ENCODE data around the gene PTPN7.

Gene PTPN7

GRCh38 chr1:202200112-202200548 lies 39.7 kb upstream of the PTPN7 start (continued):
- TF ChIP-seq IKZF3 (tag by site-specific recombination; IDR thresholded peaks at IDR 0.05) (peak; percentile 47; the same call in 1 of the 2 replicates), PRDM1 (tag by site-specific recombination; IDR thresholded peaks at IDR 0.05) (peak; percentile 58), PBX3 (CRISPR knock-in tag; IDR thresholded peaks at IDR 0.05) (no peak), ZNF660 (tag by site-specific recombination; IDR thresholded peaks at IDR 0.05) (no peak), ZEB2 (tag by site-specific recombination; IDR thresholded peaks at IDR 0.05) (0 out of 2 replicates have a peak, but pooled peaks have one; percentile 46), REST (tag by site-specific recombination; IDR thresholded peaks at IDR 0.05) (no peak), ZNF48 (tag by site-specific recombination; IDR thresholded peaks at IDR 0.05) (no peak), ZNF24 (tag by site-specific recombination; IDR thresholded peaks at IDR 0.05) (0 out of 2 replicates have a peak, but pooled peaks have one; percentile 30), ZNF341 (tag by site-specific recombination; IDR thresholded peaks at IDR 0.05; ENCODE audit: low read depth) (no peak), WT1 (tag by site-specific recombination; IDR thresholded peaks at IDR 0.05) (peak; percentile 63; the same call in 1 of the 2 replicates), ZNF394 (tag by site-specific recombination; IDR thresholded peaks at IDR 0.05; ENCODE audit: borderline replicate concordance) (peak; percentile 90), AEBP2 (tag by site-specific recombination; IDR thresholded peaks at IDR 0.05; ENCODE audit: borderline replicate concordance) (no peak), KLF16 (tag by site-specific recombination; IDR thresholded peaks at IDR 0.05) (peak; percentile 56; the same call in 1 of the 2 replicates), ZFHX2 (tag by site-specific recombination; conservative IDR thresholded peaks at IDR 0.05) (no peak), KLF10 (tag by site-specific recombination; IDR thresholded peaks at IDR 0.05) (peak; percentile 43; the same call in 1 of the 2 replicates), ZNF350 (tag by site-specific recombination; IDR thresholded peaks at IDR 0.05) (no peak), ZNF639 (tag by site-specific recombination; IDR thresholded peaks at IDR 0.05) (0 out of 2 replicates have a peak, but pooled peaks have one; percentile 40)
- TF ChIP-seq, protein P1, sequence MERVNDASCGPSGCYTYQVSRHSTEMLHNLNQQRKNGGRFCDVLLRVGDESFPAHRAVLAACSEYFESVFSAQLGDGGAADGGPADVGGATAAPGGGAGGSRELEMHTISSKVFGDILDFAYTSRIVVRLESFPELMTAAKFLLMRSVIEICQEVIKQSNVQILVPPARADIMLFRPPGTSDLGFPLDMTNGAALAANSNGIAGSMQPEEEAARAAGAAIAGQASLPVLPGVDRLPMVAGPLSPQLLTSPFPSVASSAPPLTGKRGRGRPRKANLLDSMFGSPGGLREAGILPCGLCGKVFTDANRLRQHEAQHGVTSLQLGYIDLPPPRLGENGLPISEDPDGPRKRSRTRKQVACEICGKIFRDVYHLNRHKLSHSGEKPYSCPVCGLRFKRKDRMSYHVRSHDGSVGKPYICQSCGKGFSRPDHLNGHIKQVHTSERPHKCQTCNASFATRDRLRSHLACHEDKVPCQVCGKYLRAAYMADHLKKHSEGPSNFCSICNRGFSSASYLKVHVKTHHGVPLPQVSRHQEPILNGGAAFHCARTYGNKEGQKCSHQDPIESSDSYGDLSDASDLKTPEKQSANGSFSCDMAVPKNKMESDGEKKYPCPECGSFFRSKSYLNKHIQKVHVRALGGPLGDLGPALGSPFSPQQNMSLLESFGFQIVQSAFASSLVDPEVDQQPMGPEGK (tag by site-specific recombination; IDR thresholded peaks at IDR 0.05): peak; percentile 89
- TF ChIP-seq, protein P2, sequence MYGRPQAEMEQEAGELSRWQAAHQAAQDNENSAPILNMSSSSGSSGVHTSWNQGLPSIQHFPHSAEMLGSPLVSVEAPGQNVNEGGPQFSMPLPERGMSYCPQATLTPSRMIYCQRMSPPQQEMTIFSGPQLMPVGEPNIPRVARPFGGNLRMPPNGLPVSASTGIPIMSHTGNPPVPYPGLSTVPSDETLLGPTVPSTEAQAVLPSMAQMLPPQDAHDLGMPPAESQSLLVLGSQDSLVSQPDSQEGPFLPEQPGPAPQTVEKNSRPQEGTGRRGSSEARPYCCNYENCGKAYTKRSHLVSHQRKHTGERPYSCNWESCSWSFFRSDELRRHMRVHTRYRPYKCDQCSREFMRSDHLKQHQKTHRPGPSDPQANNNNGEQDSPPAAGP (tag by site-specific recombination; IDR thresholded peaks at IDR 0.05): peak; percentile 74
- TF ChIP-seq, protein P3, sequence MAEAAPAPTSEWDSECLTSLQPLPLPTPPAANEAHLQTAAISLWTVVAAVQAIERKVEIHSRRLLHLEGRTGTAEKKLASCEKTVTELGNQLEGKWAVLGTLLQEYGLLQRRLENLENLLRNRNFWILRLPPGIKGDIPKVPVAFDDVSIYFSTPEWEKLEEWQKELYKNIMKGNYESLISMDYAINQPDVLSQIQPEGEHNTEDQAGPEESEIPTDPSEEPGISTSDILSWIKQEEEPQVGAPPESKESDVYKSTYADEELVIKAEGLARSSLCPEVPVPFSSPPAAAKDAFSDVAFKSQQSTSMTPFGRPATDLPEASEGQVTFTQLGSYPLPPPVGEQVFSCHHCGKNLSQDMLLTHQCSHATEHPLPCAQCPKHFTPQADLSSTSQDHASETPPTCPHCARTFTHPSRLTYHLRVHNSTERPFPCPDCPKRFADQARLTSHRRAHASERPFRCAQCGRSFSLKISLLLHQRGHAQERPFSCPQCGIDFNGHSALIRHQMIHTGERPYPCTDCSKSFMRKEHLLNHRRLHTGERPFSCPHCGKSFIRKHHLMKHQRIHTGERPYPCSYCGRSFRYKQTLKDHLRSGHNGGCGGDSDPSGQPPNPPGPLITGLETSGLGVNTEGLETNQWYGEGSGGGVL (tag by site-specific recombination; IDR thresholded peaks at IDR 0.05): peak; percentile 54; the same call in 1 of the 2 replicates

Measured in HEK293 (cell line).